Measurements from ENCODE around the gene NDUFAF8.

Gene NDUFAF8

GRCh38 chr17:81199482-81199830 is 39.7 kb upstream of the NDUFAF8 start (continued):
- TF ChIP-seq ZNF776 (tag by site-specific recombination; IDR thresholded peaks at IDR 0.05; ENCODE audit: borderline replicate concordance) (no peak), ZNF10 (tag by site-specific recombination; IDR thresholded peaks at IDR 0.05) (no peak), ZBTB17 (tag by site-specific recombination; IDR thresholded peaks at IDR 0.05) (no peak), ZNF549 (tag by site-specific recombination; IDR thresholded peaks at IDR 0.05) (no peak), GLI2 (tag by site-specific recombination; IDR thresholded peaks at IDR 0.05; ENCODE audit: borderline replicate concordance, low read depth) (no peak)

GRCh38 chr17:81200201-81200600 is 38.9 kb upstream of the NDUFAF8 start:
- Histone ChIP-seq H3K27ac (ENCODE audit: extremely low read depth, low read depth, low read length) (no peak overlapping the region), H3K4me1 (ENCODE audit: control insufficient read depth, insufficient read depth, low read length) (no peaks in the 10 kb centered on the region), H3K4me3 (ENCODE audit: low read depth, low read length) (no peak overlapping the region), H3K9me3 (ENCODE audit: control insufficient read depth, insufficient read depth, low read depth, low read length) (no peaks in the 10 kb centered on the region), H3K36me3 (ENCODE audit: control insufficient read depth in 2 of 2, insufficient read depth in 1 of 2, low read length in 2 of 2) (peaks cover 3 to 77% of the 10 kb centered on the region in 2 experiments; a peak in 2 of 3 replicates)
- POLR2A ChIA-PET: interaction anchor here (0.7 to 1.3 kb wide), 3 partner anchors 23 to 380 kb away, joined by 3 read pairs; partner anchors contain the start of gene CEP131
- no peak for TF ChIP-seq ZNF513 (tag by site-specific recombination; IDR thresholded peaks at IDR 0.05)
- no peak for TF ChIP-seq SCRT2 (tag by site-specific recombination; IDR thresholded peaks at IDR 0.05)
- no peak for TF ChIP-seq ZFP3 (tag by site-specific recombination; IDR thresholded peaks at IDR 0.05; ENCODE audit: low read depth)
- TF ChIP-seq, protein P1, sequence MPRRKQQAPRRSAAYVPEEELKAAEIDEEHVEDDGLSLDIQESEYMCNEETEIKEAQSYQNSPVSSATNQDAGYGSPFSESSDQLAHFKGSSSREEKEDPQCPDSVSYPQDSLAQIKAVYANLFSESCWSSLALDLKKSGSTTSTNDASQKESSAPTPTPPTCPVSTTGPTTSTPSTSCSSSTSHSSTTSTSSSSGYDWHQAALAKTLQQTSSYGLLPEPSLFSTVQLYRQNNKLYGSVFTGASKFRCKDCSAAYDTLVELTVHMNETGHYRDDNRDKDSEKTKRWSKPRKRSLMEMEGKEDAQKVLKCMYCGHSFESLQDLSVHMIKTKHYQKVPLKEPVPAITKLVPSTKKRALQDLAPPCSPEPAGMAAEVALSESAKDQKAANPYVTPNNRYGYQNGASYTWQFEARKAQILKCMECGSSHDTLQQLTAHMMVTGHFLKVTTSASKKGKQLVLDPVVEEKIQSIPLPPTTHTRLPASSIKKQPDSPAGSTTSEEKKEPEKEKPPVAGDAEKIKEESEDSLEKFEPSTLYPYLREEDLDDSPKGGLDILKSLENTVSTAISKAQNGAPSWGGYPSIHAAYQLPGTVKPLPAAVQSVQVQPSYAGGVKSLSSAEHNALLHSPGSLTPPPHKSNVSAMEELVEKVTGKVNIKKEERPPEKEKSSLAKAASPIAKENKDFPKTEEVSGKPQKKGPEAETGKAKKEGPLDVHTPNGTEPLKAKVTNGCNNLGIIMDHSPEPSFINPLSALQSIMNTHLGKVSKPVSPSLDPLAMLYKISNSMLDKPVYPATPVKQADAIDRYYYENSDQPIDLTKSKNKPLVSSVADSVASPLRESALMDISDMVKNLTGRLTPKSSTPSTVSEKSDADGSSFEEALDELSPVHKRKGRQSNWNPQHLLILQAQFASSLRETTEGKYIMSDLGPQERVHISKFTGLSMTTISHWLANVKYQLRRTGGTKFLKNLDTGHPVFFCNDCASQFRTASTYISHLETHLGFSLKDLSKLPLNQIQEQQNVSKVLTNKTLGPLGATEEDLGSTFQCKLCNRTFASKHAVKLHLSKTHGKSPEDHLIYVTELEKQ (tag by site-specific recombination; IDR thresholded peaks at IDR 0.05; ENCODE audit: borderline replicate concordance): no peak
- no peak for TF ChIP-seq ZNF580 (tag by site-specific recombination; IDR thresholded peaks at IDR 0.05)
- TF ChIP-seq, protein P2, sequence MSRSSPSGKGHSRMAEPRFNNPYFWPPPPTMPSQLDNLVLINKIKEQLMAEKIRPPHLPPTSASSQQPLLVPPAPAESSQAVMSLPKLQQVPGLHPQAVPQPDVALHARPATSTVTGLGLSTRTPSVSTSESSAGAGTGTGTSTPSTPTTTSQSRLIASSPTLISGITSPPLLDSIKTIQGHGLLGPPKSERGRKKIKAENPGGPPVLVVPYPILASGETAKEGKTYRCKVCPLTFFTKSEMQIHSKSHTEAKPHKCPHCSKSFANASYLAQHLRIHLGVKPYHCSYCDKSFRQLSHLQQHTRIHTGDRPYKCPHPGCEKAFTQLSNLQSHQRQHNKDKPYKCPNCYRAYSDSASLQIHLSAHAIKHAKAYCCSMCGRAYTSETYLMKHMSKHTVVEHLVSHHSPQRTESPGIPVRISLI (tag by site-specific recombination; IDR thresholded peaks at IDR 0.05): no peak
- no peak for TF ChIP-seq IKZF3 (tag by site-specific recombination; IDR thresholded peaks at IDR 0.05)
- TF ChIP-seq ZSCAN30 (tag by site-specific recombination; IDR thresholded peaks at IDR 0.05): no peak
- TF ChIP-seq ZNF664 (tag by site-specific recombination; IDR thresholded peaks at IDR 0.05): no peak
- no peak for TF ChIP-seq ZBTB44 (tag by site-specific recombination; IDR thresholded peaks at IDR 0.05)
- TF ChIP-seq HOXA7 (CRISPR knock-in tag; IDR thresholded peaks at IDR 0.05; ENCODE audit: borderline replicate concordance): no peak
- TF ChIP-seq ZNF341 (tag by site-specific recombination; IDR thresholded peaks at IDR 0.05; ENCODE audit: low read depth): no peak
- TF ChIP-seq ZEB2 (tag by site-specific recombination; IDR thresholded peaks at IDR 0.05): no peak
- TF ChIP-seq ZNF624 (tag by site-specific recombination; IDR thresholded peaks at IDR 0.05): no peak
- TF ChIP-seq, protein P3, sequence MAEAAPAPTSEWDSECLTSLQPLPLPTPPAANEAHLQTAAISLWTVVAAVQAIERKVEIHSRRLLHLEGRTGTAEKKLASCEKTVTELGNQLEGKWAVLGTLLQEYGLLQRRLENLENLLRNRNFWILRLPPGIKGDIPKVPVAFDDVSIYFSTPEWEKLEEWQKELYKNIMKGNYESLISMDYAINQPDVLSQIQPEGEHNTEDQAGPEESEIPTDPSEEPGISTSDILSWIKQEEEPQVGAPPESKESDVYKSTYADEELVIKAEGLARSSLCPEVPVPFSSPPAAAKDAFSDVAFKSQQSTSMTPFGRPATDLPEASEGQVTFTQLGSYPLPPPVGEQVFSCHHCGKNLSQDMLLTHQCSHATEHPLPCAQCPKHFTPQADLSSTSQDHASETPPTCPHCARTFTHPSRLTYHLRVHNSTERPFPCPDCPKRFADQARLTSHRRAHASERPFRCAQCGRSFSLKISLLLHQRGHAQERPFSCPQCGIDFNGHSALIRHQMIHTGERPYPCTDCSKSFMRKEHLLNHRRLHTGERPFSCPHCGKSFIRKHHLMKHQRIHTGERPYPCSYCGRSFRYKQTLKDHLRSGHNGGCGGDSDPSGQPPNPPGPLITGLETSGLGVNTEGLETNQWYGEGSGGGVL (tag by site-specific recombination; IDR thresholded peaks at IDR 0.05): no peak
- TF ChIP-seq ZNF670 (tag by site-specific recombination; IDR thresholded peaks at IDR 0.05; ENCODE audit: low read depth): no peak
- no peak for TF ChIP-seq ELK4 (IDR thresholded peaks at IDR 0.05; ENCODE audit: borderline replicate concordance, low read depth, low read length)
- TF ChIP-seq ZNF629 (tag by site-specific recombination; IDR thresholded peaks at IDR 0.05): no peak
- no peak for TF ChIP-seq ZNF660 (tag by site-specific recombination; IDR thresholded peaks at IDR 0.05)
- CTCF ChIA-PET: interaction anchor here (0.9 to 2.1 kb wide), 9 partner anchors 10 to 57 kb away, joined by 3 to 12 read pairs (median 4); partner anchors contain the start of genes NDUFAF8, PVALEF and TEPSIN

Data from HEK293 (cell line).